Gastroesophageal sphincter (tissue), 3 donors: ENCODE measurements around the gene EMB.
"Not testable (repeated sequence)": the region's sequence is repeated elsewhere in the genome, so short reads cannot be mapped to it uniquely, and the experiment has no call there.

Source experiments
- POLR2A ChIP-seq, 2 donors: fragments of 450-650 bp; IDR thresholded peaks; one replicate each; pipeline ENCODE4 v1.6.1; 2017; ENCODE audit warnings: antibody characterized with exemption in 2 of 2, mild to moderate bottlenecking in 2 of 2, moderate library complexity in 1 of 2
- TF ChIP-seq, protein P1 (sequence below), 4 experiments: fragments of 200-600 bp in 2 of 4; fragments of 450-650 bp in 2 of 4; sonication (generic) in 1 of 4; IDR thresholded peaks; one replicate each; pipeline ENCODE4 v1.5.1; 2017 to 2019; ENCODE audit warnings: antibody characterized with exemption in 4 of 4, mild to moderate bottlenecking in 2 of 4, moderate library complexity in 2 of 4

DNA sequence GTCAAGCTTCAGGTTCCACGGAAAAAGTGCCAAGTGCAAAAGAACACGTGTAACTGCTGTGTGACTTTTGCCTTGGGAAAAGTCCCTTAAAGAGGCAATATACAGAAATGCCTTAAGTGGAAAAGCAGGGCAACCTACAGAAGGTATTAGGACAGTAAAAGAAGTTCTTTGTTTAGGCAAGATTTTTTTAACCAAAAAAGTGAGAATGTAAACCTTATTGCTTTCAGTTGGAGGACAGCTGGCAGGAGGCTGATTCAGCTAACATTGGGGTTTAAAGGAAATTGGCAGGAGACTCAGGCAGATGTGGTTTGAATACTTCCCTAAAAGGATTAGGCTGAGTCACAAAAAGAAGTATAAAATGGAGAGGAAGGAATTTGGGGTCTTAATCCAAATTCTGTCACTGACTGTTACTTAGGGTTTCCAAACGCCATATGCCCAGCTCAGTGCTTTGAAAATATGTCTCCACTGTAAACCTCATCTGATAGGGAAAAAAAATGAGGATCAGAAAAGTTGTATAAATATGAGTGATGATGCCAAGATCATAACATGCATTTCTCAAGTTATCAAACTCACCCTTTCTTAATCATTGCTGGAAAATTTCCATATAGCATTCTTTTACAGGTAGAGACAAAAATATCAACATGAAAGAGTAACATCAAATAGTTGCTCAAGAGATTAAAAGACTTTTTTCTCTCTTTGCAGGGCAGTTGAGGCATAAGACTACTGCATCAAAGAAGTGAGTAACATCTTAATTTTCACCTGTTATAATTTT, 9.8 kb downstream of the EMB start:
- TF ChIP-seq, protein P1, sequence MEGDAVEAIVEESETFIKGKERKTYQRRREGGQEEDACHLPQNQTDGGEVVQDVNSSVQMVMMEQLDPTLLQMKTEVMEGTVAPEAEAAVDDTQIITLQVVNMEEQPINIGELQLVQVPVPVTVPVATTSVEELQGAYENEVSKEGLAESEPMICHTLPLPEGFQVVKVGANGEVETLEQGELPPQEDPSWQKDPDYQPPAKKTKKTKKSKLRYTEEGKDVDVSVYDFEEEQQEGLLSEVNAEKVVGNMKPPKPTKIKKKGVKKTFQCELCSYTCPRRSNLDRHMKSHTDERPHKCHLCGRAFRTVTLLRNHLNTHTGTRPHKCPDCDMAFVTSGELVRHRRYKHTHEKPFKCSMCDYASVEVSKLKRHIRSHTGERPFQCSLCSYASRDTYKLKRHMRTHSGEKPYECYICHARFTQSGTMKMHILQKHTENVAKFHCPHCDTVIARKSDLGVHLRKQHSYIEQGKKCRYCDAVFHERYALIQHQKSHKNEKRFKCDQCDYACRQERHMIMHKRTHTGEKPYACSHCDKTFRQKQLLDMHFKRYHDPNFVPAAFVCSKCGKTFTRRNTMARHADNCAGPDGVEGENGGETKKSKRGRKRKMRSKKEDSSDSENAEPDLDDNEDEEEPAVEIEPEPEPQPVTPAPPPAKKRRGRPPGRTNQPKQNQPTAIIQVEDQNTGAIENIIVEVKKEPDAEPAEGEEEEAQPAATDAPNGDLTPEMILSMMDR (IDR thresholded peaks at IDR 0.05) = not testable (repeated sequence)
- TF ChIP-seq POLR2A (IDR thresholded peaks at IDR 0.05) = not testable (repeated sequence)
